HepG2 (cell line): ENCODE measurements around the gene ARMH1. TPM values are rescaled to one million over a fixed set of nuclear protein-coding genes. Genes with fewer than 3 reads are reported as not detected.
A peak's percentile ranks its signal among the peaks of the same experiment; 100 is the strongest.

ENCODE experiments used
- FOXK1 ChIP-seq: sonication (generic); formaldehyde crosslinking; IDR thresholded peaks from 2 replicates; pipeline ENCODE4 v1.4.0; 2020; ENCODE audit warnings: low read depth, missing genetic modification reagents, borderline replicate concordance
- HNF1B ChIP-seq: sonication (generic); formaldehyde crosslinking; IDR thresholded peaks from 2 replicates; pipeline ENCODE4 v1.5.1; 2020; ENCODE audit warnings: mild to moderate bottlenecking, moderate library complexity, missing genetic modification reagents
- KAT7 ChIP-seq: IDR thresholded peaks from 2 replicates; pipeline ENCODE4 v1.6.1; 2018; ENCODE audit warnings: borderline replicate concordance, missing compliant biosample characterization
- KLF12 ChIP-seq: sonication (generic); formaldehyde crosslinking; IDR thresholded peaks from 2 replicates; pipeline ENCODE4 v1.4.0; 2020; ENCODE audit warnings: missing genetic modification reagents, borderline replicate concordance
- MIER2 ChIP-seq: IDR thresholded peaks from 2 replicates; pipeline ENCODE4 v1.6.1; 2016; ENCODE audit warnings: missing biosample characterization, missing genetic modification reagents
- NPAS2 ChIP-seq: sonication (generic); formaldehyde crosslinking; IDR thresholded peaks from 2 replicates; pipeline ENCODE4 v1.8.0; 2022; ENCODE audit warnings: mild to moderate bottlenecking, missing genetic modification reagents, borderline replicate concordance
- PPARG ChIP-seq: conservative IDR thresholded peaks from 2 replicates; pipeline ENCODE4 v1.6.1; 2016; ENCODE audit warnings: missing biosample characterization, missing genetic modification reagents
- RFX3 ChIP-seq: IDR thresholded peaks from 2 replicates; pipeline ENCODE4 v1.6.1; 2016; ENCODE audit warnings: missing biosample characterization, missing genetic modification reagents
- SIX1 ChIP-seq: sonication (generic); formaldehyde crosslinking; IDR thresholded peaks from 2 replicates; pipeline ENCODE4 v1.4.0; 2020; ENCODE audit warnings: missing genetic modification reagents, borderline replicate concordance
- SMAD1 ChIP-seq: sonication (generic); formaldehyde crosslinking; IDR thresholded peaks from 2 replicates; pipeline ENCODE4 v1.4.0; 2020; ENCODE audit warnings: missing genetic modification reagents, low read depth, mild to moderate bottlenecking, borderline replicate concordance
- SMARCC2 ChIP-seq: fragments of 450-650 bp; IDR thresholded peaks from 2 replicates; pipeline ENCODE4 v1.6.1; 2017; ENCODE audit warnings: antibody characterized with exemption, mild to moderate bottlenecking
- TBP ChIP-seq: sonication (generic); formaldehyde crosslinking; IDR thresholded peaks from 2 replicates; pipeline ENCODE4 v1.5.0; 2020; ENCODE audit warnings: missing genetic modification reagents
- TCF7L2 ChIP-seq: IDR thresholded peaks from 2 replicates; pipeline ENCODE4 v1.6.1; 2011; ENCODE audit warnings: mild to moderate bottlenecking, low read depth, low read length, moderate library complexity
- ZBTB14 ChIP-seq: sonication (generic); formaldehyde crosslinking; IDR thresholded peaks from 2 replicates; pipeline ENCODE4 v1.4.0; 2020; ENCODE audit warnings: missing genetic modification reagents
- ZFP36 ChIP-seq: fragments of 150-350 bp; IDR thresholded peaks from 2 replicates; pipeline ENCODE4 v1.6.1; 2018; ENCODE audit warnings: borderline replicate concordance, low read length, low read depth; ENCODE audit not compliant: partially characterized antibody
- ZNF205 ChIP-seq: IDR thresholded peaks from 2 replicates; pipeline ENCODE4 v1.6.1; 2018; ENCODE audit warnings: missing biosample characterization, missing genetic modification reagents
- ZNF639 ChIP-seq: conservative IDR thresholded peaks from 2 replicates; pipeline ENCODE4 v1.6.1; 2018; ENCODE audit warnings: missing genetic modification reagents
- ZNF709 ChIP-seq: sonication (generic); formaldehyde crosslinking; IDR thresholded peaks from 2 replicates; pipeline ENCODE4 v1.5.0; 2020; ENCODE audit warnings: mild to moderate bottlenecking, missing genetic modification reagents
- ZNF841 ChIP-seq: sonication (generic); formaldehyde crosslinking; IDR thresholded peaks from 2 replicates; pipeline ENCODE4 v1.8.1; 2023; ENCODE audit warnings: missing genetic modification reagents, borderline replicate concordance
- polyA plus RNA-seq, 8 experiments: library from polyadenylated mRNA; depleted of rRNA in 3 of 8; stranded (reverse) in 7 of 8; unstranded in 1 of 8; fragments of >200 nt; fragmentation: Illumina TruSeq in 4 of 8; extraction: Trizol in 4 of 8; gene quantifications; 2 replicates each; pipeline versions ENCODE4 v1.2.1 to v1.2.3, GENCODE V29; 2011 to 2016; ENCODE audit warnings: low read depth in 4 of 8, missing spikeins in 1 of 8, mixed read lengths in 1 of 8; ENCODE audit not compliant: insufficient read depth in 1 of 8
- total RNA-seq, 5 experiments: library from RNA; depleted of rRNA; stranded (reverse); fragments of >200 nt; fragmentation: Illumina TruSeq; extraction: Trizol; gene quantifications; 2 replicates each; pipeline ENCODE4 v1.2.3, GENCODE V29; 2016; ENCODE audit warnings: low read depth in 1 of 5
- TF ChIP-seq, protein P1 (sequence below): sonication (generic); formaldehyde crosslinking; IDR thresholded peaks from 2 replicates; pipeline ENCODE4 v1.5.0; 2020; ENCODE audit warnings: missing genetic modification reagents
- TF ChIP-seq, protein P2 (sequence below): sonication (generic); formaldehyde crosslinking; IDR thresholded peaks from 2 replicates; pipeline ENCODE4 v1.4.0; 2020; ENCODE audit warnings: missing genetic modification reagents
- TF ChIP-seq, protein P3 (sequence below): sonication (generic); formaldehyde crosslinking; IDR thresholded peaks from 2 replicates; pipeline ENCODE4 v1.8.1; 2023; ENCODE audit warnings: mild to moderate bottlenecking, missing genetic modification reagents

Gene ARMH1
- total and polyA plus RNA-seq, 2 of the 13 experiments (the other 11 are each of a cell fraction or from before 2014, with no cell fraction given), result 0.69 TPM; not detected in 1

DNA sequence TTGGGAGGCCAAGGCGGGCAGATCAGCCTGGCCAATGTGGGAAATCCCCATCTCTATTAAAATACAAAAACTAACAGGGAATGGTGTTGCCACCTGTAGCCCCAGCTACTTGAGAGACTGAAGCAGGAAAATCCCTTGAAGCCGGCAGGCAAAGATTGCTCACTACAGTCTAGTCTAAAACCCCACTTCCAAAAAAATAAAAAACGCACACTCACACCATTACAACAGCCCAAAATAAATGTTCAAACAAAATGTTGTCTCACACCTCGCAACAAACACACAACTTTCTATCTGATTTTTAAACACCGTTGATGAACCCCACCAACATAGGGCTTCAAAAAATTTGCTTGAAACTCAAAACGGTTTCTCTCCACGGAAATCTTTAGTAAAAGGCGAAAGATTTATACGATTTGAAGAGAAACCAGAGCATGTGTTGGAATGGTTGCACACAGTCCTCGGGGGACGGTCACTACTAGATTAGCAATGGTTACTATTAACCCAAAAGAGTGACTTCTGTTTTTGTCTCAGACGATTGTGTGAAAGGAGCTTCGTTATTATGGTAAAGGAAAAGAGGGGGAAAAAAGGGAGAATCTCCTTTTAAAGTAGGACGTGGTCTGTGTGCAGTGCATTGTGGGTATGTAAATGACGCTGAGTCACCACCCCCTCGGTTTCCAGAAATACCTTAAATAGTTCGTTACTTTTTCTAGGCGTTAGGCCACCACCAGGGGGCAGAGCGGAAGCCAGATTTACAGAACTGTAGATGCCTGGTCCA, 56.4 kb downstream of the ARMH1 start, which contains the start of gene RNU5D-1 (continued):
- TF ChIP-seq ZBTB14 (CRISPR knock-in tag) (no peak), KLF12 (CRISPR knock-in tag) (no peak), TCF7L2 (no peak), ZNF205 (CRISPR knock-in tag) (peak; percentile 30; the same call in 1 of the 2 replicates), SMAD1 (CRISPR knock-in tag) (no peak), ZNF841 (CRISPR knock-in tag) (peak; percentile 40; the same call in 1 of the 2 replicates), MIER2 (CRISPR knock-in tag) (peak; percentile 51; the same call in 1 of the 2 replicates), SMARCC2 (no peak), PPARG (CRISPR knock-in tag) (peak; percentile 75), HNF1B (CRISPR knock-in tag) (no peak; the same call in 1 of the 2 replicates), ZFP36 (no peak), SIX1 (CRISPR knock-in tag) (peak; percentile 73; the same call in 1 of the 2 replicates), KAT7 (0 out of 2 replicates have a peak, but pooled peaks have one; percentile 28), ZNF639 (CRISPR knock-in tag) (no peak), FOXK1 (CRISPR knock-in tag) (no peak), RFX3 (no peak), NPAS2 (CRISPR knock-in tag) (no peak), TBP (CRISPR knock-in tag) (no peak), ZNF709 (CRISPR knock-in tag) (no peak)
- TF ChIP-seq, protein P1, sequence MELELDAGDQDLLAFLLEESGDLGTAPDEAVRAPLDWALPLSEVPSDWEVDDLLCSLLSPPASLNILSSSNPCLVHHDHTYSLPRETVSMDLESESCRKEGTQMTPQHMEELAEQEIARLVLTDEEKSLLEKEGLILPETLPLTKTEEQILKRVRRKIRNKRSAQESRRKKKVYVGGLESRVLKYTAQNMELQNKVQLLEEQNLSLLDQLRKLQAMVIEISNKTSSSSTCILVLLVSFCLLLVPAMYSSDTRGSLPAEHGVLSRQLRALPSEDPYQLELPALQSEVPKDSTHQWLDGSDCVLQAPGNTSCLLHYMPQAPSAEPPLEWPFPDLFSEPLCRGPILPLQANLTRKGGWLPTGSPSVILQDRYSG (CRISPR knock-in tag), result no peak
- TF ChIP-seq, protein P2, sequence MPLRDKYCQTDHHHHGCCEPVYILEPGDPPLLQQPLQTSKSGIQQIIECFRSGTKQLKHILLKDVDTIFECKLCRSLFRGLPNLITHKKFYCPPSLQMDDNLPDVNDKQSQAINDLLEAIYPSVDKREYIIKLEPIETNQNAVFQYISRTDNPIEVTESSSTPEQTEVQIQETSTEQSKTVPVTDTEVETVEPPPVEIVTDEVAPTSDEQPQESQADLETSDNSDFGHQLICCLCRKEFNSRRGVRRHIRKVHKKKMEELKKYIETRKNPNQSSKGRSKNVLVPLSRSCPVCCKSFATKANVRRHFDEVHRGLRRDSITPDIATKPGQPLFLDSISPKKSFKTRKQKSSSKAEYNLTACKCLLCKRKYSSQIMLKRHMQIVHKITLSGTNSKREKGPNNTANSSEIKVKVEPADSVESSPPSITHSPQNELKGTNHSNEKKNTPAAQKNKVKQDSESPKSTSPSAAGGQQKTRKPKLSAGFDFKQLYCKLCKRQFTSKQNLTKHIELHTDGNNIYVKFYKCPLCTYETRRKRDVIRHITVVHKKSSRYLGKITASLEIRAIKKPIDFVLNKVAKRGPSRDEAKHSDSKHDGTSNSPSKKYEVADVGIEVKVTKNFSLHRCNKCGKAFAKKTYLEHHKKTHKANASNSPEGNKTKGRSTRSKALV, result no peak
- TF ChIP-seq, protein P3, sequence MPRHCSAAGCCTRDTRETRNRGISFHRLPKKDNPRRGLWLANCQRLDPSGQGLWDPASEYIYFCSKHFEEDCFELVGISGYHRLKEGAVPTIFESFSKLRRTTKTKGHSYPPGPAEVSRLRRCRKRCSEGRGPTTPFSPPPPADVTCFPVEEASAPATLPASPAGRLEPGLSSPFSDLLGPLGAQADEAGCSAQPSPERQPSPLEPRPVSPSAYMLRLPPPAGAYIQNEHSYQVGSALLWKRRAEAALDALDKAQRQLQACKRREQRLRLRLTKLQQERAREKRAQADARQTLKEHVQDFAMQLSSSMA (CRISPR knock-in tag), result no peak
